Measurements from ENCODE around the gene CSK. TPM values are rescaled to one million over a fixed set of nuclear protein-coding genes. Genes with fewer than 3 reads are reported as not detected.

Gene CSK
- total RNA-seq, 4 donors from 2014 or later = 6.4 to 11.7 (median 10.8) TPM

- intact Hi-C loops (cut with DNase I; ENCODE audit: low total_unique reads) = loop anchor here (1.0 kb wide), 2 partner anchors 18 to 29 kb away; partner anchors contain the start of gene CSK
Observed at GRCh38 chr15:74800559-74801094, 18.7 kb downstream of the CSK start.

GRCh38 chr15:74801311-74801997, 19.6 kb downstream of the CSK start:
- intact Hi-C loops (cut with DNase I; ENCODE audit: low total_unique reads) (no loop called here), in situ Hi-C loops (cut with MboI; ENCODE audit: low sequenced_read_pairs in 4 of 4) (no loop called here)
- Histone ChIP-seq H3K4me3 (no peak overlapping the region), H3K4me1 (peaks cover 23 to 24% of the 10 kb centered on the region in 2 donors), H3K27me3 (no peaks in the 10 kb centered on the region), H3K36me3 (peaks cover 0 to 13% of the 10 kb centered on the region in 2 donors), H3K27ac (no peak overlapping the region), H3K9me3 (no peaks in the 10 kb centered on the region)
- ATAC-seq (no peak), DNase-seq (no peak)
- TF ChIP-seq CTCF (IDR thresholded peaks at IDR 0.05 in 4 of 5, conservative IDR thresholded peaks at IDR 0.05 in 1 of 5) = no peak

More at GRCh38 chr15:74800559-74801094, 18.7 kb downstream of the CSK start:
- H3K9me3 ChIP-seq = no peaks in the 10 kb centered on the region
- DNase-seq (no peak), ATAC-seq (no peak)
- H3K36me3 ChIP-seq = peaks cover 0 to 13% of the 10 kb centered on the region in 2 donors
- no peak overlapping the region for H3K27ac ChIP-seq
- TF ChIP-seq CTCF (IDR thresholded peaks at IDR 0.05 in 4 of 5, conservative IDR thresholded peaks at IDR 0.05 in 1 of 5) = no peak
- no peak for TF ChIP-seq POLR2A (IDR thresholded peaks at IDR 0.05)
- no peaks in the 10 kb centered on the region for H3K27me3 ChIP-seq
- in situ Hi-C loops (cut with MboI; ENCODE audit: low sequenced_read_pairs in 4 of 4) = no loop called here
- no peak overlapping the region for H3K4me3 ChIP-seq
- H3K4me1 ChIP-seq = peaks cover 23 to 24% of the 10 kb centered on the region in 2 donors

GRCh38 chr15:74802290-74802689, 20.4 kb downstream of the CSK start:
- Histone ChIP-seq H3K36me3 (peaks cover 0 to 13% of the 10 kb centered on the region in 2 donors), H3K27ac (no peak overlapping the region), H3K27me3 (no peaks in the 10 kb centered on the region), H3K4me3 (no peak overlapping the region), H3K9me3 (no peaks in the 10 kb centered on the region), H3K4me1 (peaks cover 23 to 24% of the 10 kb centered on the region in 2 donors)
- intact Hi-C loops (cut with DNase I; ENCODE audit: low total_unique reads) = no loop called here
- TF ChIP-seq CTCF (IDR thresholded peaks at IDR 0.05 in 4 of 5, conservative IDR thresholded peaks at IDR 0.05 in 1 of 5) = no peak
- TF ChIP-seq POLR2A (IDR thresholded peaks at IDR 0.05) = no peak
- ATAC-seq (no peak), DNase-seq (no peak)
- in situ Hi-C loops (cut with MboI; ENCODE audit: low sequenced_read_pairs in 4 of 4) = no loop called here

- DNase-seq = no peak
- Histone ChIP-seq H3K9me3 (no peaks in the 10 kb centered on the region), H3K27ac (no peak overlapping the region), H3K4me3 (no peak overlapping the region), H3K36me3 (peaks cover 0 to 13% of the 10 kb centered on the region in 2 donors), H3K27me3 (no peaks in the 10 kb centered on the region), H3K4me1 (peaks cover 20 to 21% of the 10 kb centered on the region in 2 donors)
- intact Hi-C loops (cut with DNase I; ENCODE audit: low total_unique reads) (no loop called here), in situ Hi-C loops (cut with MboI; ENCODE audit: low sequenced_read_pairs in 4 of 4) (no loop called here)
- no peak for TF ChIP-seq POLR2A (IDR thresholded peaks at IDR 0.05)
- TF ChIP-seq CTCF (IDR thresholded peaks at IDR 0.05 in 4 of 5, conservative IDR thresholded peaks at IDR 0.05 in 1 of 5) = no peak
- no peak for ATAC-seq
Observed at GRCh38 chr15:74802862-74803447, 21.1 kb downstream of the CSK start.

All from gastrocnemius medialis (tissue), 4 donors.